HG02973 (cell line): ENCODE results near the gene DET1.
"Not testable (repeated sequence)": the region's sequence is repeated elsewhere in the genome, so short reads cannot be mapped to it uniquely, and the experiment has no call there.

ENCODE experiments used
- ATAC-seq: cut with Tn5 transposase; IDR thresholded peaks from one replicate; pipeline ENCODE4 v1.9.1; 2021; ENCODE audit warnings: moderate library complexity; ENCODE audit not compliant: unreplicated experiment

DET1 gene

GRCh38 chr15:88498996-88499395, 47.5 kb downstream of the DET1 start:
- ATAC-seq: no peak

DNA sequence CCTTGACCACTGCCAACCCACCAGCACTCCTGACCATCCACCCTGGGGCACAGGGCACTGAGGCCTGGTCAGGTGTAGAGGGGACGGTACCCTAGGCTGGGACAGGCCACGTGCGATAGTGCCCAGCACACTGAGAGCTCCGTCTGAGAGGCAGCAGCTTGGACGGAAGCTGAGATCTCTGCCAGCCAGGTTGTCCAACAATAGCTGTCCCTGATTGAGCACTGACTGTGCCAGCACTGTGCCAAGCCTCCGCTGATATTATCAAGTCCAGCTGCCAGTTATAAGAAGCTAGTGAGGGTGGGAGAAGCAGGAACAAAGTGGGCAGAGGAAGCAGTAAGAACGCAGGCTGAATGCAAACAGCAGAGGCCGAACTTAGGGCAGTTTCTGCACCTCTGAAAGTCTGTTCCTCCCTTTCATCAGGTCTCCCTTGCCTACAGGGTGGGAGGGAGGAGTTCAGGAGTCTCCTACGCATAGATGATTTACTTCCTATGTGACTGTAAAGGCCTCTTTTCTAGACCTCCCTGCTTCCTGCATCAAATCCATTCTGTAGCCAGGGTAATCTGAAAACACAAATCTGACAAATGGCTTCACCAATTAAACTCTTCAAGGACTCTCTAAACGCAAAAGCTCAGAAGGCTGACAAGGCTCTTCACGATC, 49.2 kb downstream of the DET1 start:
- no peak for ATAC-seq

- ATAC-seq: no peak
Measured at GRCh38 chr15:88493844-88494243, 52.6 kb downstream of the DET1 start.

DNA sequence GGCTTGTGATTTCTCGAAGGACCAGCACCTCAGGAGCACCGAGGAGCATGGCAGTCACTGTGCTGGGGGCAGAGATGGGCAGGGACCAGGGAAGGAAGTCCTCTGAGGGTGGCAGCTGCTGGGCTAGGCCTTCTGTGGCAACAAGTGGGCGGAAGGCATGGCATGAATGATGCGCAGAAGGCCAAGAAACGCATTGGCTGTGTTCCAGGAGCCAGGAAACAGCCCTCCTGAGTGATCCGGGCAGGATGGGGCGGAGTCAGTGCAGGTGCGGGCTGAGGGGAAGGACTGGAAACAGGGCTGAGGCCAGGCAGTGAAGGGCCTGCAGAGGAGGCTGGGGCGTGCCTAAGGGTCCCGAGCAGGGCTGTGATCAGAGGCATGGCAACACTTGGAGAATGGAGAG, 55.3 kb downstream of the DET1 start:
- no peak for ATAC-seq

DNA sequence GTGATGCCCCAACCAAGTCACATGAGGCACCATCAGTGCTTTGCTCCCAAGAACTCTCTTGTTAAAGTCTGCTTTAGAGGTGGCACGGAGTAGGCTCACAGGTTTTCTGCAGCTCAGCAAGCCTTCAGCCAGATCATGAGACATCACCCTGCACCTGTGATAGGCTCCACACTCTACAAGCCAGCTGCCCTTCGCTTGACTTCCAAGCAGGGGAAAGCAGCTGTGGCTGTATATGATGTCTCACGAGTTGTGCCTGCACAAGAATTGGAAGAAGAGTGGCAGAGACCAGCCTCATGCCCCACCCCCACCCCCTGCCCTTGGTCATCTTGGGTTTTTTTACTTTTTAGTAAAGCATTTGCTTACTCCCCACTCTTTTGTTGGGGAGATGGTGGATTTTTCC, 56.4 kb downstream of the DET1 start:
- ATAC-seq: no peak

GRCh38 chr15:88489321-88489720, 57.2 kb downstream of the DET1 start:
- no peak for ATAC-seq

DNA sequence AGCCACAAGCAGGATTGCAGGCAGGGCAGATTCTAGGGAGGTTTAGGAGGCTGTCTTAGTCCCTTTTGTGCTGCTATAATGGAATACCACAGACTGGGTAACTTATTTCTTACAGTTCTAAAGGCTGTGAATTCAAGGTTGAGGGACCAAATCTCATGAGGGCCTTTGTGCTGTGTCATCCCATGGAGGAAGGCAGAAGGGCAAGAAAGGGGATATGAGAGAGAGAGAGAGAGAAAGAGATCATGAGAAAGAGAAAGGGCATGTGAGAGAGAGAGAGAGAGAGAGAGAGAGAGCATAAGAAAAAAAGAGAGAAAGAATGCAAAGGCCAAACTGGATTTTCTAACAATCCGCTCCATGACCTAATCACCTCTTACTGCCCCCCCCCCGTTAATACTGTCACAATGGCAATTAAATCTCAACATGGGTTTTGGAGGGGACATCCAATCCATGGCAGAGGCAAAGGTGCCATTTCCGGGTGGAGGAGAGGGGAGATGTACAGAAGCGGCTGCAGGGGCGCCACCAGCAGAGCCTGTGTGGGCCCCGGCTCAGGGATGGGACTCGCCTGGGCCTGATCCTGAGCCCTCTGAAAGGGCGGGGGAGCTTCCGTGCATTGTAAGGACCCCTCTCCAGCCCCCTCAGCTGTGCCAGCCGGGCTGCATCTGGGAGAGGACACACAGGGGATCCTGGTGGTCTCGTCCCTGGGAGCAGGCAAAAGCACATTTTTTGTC, 58.5 kb downstream of the DET1 start:
- no peak for ATAC-seq

- ATAC-seq: no peak
Measured at GRCh38 chr15:88487178-88487795, 59.2 kb downstream of the DET1 start.

GRCh38 chr15:88484682-88485331, 61.7 kb downstream of the DET1 start:
- ATAC-seq: no peak

- ATAC-seq: no peak
Measured at GRCh38 chr15:88482263-88482662, 64.2 kb downstream of the DET1 start.

DNA sequence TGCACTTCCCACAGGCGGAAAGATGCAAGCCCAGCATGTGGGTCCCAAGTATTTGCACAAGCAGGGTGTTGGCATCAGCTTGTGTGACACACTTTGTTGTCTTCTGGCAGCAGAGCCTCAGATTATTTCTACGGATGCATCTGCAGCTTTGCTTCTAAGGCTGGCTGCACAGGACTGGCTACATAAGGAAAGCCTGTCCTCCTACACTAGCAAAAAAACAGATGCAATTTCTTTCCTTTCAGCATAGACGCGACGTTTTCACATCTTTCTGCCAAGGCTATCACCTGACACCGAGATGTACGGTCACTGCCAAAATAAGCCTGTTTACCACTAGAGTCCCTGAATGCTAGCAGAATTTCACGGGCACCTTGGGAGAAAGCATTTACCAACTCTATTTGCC, 65.5 kb downstream of the DET1 start:
- no peak for ATAC-seq

DNA sequence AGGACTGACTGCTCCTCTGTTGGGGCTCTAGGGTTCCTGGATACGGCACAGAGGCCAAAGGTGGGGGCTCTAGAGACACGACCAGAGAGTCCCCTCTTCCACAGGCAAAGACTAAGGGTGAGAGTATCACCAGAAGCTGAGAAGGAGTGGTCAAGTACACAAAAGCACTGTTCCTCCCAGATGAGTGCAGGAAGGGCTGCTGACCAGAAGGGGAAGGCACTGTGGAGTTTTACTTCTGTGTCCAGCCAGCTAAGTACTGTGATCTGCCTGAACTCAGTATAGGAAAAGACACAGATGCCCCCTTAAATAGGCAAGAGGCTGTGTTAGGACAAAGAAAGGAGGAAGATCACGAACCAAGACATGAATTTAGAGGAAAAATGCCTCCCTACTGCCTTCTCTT, 67.3 kb downstream of the DET1 start:
- no peak for ATAC-seq

DNA sequence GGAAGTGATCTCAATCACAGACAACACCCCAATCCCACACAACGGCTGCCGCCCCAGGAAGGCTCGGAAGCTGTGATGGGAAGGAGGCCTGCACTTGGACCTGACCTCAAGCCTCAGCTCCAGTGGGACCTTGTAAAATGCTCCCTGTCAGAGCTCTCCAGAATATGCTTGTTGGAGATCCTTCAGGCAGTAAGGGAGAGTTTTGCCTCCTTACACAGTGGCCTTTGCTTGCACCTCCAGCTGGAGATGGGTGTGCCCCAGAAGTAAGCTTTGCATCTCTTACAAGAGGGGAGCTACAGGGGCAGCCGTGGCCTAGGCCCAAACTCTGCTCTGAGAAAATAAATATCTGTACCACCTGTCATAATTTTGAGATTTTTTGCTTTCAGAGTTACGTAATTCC, 68.6 kb downstream of the DET1 start:
- ATAC-seq: no peak

DNA sequence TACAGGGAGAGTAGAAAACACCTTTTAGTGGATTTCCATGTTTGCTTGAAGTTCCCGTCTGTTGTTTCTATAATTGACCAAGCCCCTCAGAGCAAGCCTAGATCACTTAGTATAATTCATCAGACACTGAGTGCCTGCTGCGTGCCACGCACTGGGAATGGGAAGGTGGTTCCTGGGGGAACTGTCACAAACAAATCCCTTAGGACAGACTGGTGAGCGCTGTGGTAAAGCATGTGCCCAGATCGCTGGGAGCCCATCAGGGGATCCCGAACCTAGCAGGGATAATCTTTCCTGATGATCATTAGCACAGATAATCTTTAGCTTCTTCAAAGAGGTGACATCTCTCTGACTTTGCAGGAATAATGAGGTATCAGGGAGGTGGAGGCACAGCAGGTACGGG, 69.4 kb downstream of the DET1 start:
- ATAC-seq: no peak

DNA sequence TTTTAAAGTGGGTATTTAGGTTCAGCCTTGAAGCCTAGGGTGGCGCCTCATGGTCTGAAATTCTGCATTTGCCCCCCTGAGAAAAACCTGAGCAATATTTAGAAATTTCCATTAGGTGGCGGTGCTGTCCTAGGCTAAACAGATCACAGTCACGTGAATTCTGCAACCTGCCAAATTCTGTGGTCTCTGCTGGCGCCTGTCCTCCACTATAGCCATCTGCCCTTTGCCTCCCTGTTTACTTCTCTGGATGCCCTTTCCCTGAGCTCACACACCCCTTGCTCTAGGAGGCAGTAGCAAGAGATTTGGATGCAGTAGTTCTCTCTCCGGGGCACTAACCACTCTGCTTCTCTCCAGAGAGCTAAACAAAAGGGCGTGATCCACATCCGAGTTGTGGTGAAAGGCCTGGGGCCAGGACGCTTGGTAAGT, 69.8 kb downstream of the DET1 start:
- ATAC-seq: no peak

- ATAC-seq: not testable (repeated sequence)
Measured at GRCh38 chr15:88473661-88474293, 72.7 kb downstream of the DET1 start.

DNA sequence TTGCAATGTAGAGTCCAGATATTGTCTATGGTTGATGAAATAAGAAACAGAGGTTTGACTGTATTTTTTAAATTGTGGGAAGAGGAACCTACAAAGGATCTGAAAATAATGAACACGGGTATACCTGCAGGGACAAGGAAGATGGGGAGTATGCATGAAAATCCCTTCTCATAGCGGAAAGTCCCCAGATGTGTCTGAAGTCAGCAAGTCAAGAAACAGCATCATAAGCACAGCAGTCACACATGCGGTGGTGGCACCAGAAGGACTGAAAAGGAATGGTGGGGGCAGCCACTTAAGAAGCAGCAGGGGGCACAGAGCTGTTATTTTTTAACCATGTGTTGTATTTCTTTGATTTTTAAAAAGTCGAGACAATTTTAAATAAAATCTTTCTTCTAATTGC, 74.3 kb downstream of the DET1 start:
- ATAC-seq: no peak

GRCh38 chr15:88470625-88471372, 75.7 kb downstream of the DET1 start:
- ATAC-seq: no peak

GRCh38 chr15:88469321-88469720, 77.2 kb downstream of the DET1 start:
- ATAC-seq: no peak

DNA sequence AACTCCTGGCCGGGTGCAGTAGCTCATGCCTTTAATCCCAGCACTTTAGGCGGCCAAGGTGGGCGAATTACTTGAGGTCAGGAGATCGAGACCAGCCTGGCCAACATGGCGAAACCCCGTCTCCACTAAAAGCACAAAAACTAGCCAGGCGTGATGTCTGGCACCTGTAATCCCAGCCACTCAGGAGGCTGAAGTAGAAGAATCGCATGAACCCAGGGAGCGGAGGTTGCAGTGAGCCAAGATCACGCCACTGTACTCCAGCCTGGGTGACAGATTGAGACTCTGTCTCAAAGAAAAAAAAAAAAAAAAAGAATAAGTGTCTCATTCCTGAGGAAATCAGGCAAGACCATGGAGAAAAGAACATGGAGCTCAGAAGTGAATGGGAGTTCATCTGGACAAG, 77.8 kb downstream of the DET1 start:
- ATAC-seq: not testable (repeated sequence)
